ENCODE results near the gene PRKCE. TPM values are rescaled to one million over a fixed set of nuclear protein-coding genes. Genes with fewer than 3 reads are reported as not detected.
"Not testable (repeated sequence)": the region's sequence is repeated elsewhere in the genome, so short reads cannot be mapped to it uniquely, and the experiment has no call there.

PRKCE gene
- total RNA-seq, 1 donor from 2014 or later, result 20.3 TPM

DNA sequence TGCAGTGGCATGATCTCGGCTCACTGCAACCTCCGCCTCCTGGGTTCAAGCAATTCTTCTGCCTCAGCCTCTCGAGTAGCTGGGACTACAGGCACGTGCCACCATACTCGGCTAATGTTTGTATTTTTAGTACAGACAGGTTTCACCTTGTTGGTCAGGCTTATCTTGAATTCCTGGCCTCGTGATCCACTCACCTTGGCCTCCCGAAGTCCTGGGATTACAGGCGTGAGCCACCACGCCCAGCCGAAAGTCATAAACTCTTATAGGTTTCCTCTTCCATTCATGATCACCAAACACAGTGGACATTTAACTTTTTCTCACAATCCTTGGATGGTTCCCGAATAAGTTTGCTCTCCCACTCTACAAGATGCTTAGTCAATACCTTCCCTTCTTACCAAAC is 552.2 kb downstream of the PRKCE start:
- DNase-seq (ENCODE audit: low spot score); intact Hi-C loops (cut with DNase I): not testable (repeated sequence)

GRCh38 chr2:46207591-46207990 is 556.1 kb downstream of the PRKCE start:
- no peak for DNase-seq (ENCODE audit: low spot score)
- intact Hi-C loops (cut with DNase I), result no loop called here

DNA sequence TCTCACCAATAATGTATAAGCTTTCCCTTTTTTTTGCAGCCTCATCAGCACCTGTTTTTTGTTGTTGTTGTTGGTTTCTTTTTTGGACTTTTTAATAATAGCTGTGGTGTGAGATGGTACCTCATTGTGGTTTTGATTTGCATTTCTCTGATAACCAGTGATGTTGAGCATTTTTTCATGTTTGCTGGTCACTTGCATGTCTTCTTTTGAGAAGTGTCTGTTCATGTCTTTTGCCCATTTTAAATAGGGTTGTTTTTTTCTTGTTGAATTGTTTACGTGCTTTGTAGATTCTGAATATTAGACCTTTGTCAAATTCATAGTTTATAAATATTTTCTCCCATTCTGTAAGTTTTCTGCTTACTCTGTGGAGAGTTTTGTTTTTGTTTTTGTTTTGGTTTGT is 557.3 kb downstream of the PRKCE start:
- intact Hi-C loops (cut with DNase I), result no loop called here
- no peak for DNase-seq (ENCODE audit: low spot score)

DNA sequence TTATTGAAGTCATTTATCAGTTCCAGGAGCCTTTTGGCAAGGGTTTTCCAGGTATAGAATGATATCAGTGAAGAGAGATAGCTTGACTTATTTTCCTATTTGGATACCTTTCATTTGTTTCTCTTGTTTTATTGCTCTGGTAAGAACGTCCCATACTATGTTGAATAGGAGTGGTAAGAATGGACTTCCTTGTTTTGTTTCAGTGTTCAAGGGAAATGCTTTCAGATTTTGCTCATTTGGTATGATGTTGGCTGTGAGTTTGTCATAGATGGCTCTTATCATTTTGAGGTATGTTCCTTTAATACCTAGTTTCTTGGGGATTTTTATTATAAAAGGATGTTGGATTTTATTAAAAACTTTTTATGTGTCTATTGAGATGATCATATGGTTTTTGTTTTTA is 558.6 kb downstream of the PRKCE start:
- no peak for DNase-seq (ENCODE audit: low spot score)
- intact Hi-C loops (cut with DNase I), result no loop called here

GRCh38 chr2:46211461-46211860 is 560.0 kb downstream of the PRKCE start:
- DNase-seq (ENCODE audit: low spot score), result no peak
- intact Hi-C loops (cut with DNase I), result no loop called here

GRCh38 chr2:46213906-46214305 is 562.4 kb downstream of the PRKCE start:
- intact Hi-C loops (cut with DNase I), result no loop called here
- DNase-seq (ENCODE audit: low spot score), result no peak

DNA sequence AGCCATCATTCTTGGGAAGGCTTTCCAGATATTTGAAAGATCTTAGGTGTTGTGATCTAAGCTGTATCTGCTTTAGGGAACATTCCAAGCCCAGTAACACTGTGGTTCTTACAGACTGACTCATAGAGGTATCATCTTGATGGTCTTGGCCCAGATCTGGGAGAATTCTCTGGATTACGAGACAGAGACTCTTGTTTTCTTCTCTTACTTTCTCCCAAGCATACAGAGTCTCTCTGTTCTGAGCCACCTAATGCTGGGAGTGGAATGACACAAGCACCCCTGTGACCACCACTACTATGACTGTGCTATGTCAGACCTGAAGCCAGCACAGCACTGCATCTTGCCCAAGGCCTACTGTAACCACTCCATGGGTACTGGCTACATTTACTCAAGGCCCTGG is 564.7 kb downstream of the PRKCE start:
- no peak for DNase-seq (ENCODE audit: low spot score)
- intact Hi-C loops (cut with DNase I), result no loop called here

- intact Hi-C loops (cut with DNase I); DNase-seq (ENCODE audit: low spot score): not testable (repeated sequence)
Measured at GRCh38 chr2:46223514-46223913, 572.0 kb downstream of the PRKCE start.

GRCh38 chr2:46225150-46225625 is 573.7 kb downstream of the PRKCE start:
- intact Hi-C loops (cut with DNase I), result no loop called here

GRCh38 chr2:46225730-46226129 is 574.3 kb downstream of the PRKCE start:
- no peak for DNase-seq (ENCODE audit: low spot score)

More at GRCh38 chr2:46225150-46225625, 573.7 kb downstream of the PRKCE start:
- DNase-seq (ENCODE audit: low spot score), result no peak

GRCh38 chr2:46226620-46227019 is 575.1 kb downstream of the PRKCE start:
- no peak for DNase-seq (ENCODE audit: low spot score)
- intact Hi-C loops (cut with DNase I), result no loop called here

More at GRCh38 chr2:46225730-46226129, 574.3 kb downstream of the PRKCE start:
- intact Hi-C loops (cut with DNase I), result no loop called here

DNA sequence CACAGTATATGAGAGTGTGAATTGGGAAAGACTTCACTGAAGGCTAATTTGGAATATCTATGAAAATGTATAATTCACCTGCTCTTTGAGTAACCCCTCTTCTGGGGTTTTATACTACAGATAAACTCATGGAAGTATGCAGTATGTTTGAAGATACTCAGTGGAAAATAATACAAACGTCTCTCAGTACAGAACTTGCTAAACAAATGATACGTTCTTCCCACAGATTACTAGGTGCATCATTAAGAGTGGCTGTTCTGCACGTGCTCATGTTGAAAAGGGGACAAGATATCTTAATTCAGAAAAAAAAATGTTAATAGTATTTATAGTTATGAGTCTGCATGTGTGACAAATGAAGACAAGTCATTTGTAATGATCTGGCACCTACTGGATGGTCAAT is 575.5 kb downstream of the PRKCE start:
- intact Hi-C loops (cut with DNase I), result no loop called here
- DNase-seq (ENCODE audit: low spot score), result no peak

GRCh38 chr2:46227674-46228289 is 576.3 kb downstream of the PRKCE start:
- no peak for DNase-seq (ENCODE audit: low spot score)
- intact Hi-C loops (cut with DNase I), result no loop called here

DNA sequence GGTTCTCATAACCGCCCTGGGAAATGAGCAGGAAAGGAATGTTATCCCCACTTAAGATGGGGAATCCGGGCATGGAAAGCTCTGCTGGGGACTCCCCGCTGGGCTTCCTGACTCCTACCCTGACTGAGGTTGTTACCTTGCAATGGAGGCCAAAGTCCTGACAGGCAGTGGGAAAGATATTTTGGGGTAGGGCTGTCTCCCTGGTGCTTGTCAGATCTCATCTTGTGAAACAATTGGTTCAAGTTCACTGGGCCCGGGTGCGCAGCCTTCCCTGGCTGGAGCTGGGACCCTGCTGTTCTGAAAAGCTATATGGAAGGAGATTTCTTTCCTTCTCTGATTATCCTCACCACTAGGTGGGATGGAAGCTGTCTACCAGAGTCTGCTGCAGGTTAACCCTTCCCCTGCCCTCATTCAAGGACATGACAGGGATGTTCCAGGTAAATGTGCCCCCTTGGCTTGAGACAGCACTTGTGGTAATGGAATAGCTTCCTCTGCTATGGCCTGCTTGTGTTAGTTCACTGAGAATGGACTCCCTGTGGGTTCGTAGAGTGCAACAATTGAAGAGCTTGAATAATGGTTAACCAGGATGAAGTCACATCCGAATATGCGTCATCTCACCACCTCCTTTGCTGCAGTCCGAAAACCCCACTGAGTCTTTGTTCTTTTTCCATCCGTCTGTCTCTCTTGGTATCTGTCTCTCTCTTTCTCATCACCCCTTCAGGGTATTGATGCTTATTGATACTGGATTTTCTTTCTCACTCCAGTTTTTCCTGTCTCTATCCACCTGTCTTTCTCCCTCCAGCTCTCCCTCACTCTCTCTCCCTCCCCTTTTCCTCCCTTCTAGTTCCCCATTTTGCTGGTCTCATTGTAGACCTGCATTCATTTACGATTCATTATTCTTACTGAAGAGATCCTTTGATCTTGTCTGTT is 577.9 kb downstream of the PRKCE start:
- intact Hi-C loops (cut with DNase I), result no loop called here
- DNase-seq (ENCODE audit: low spot score), result no peak

GRCh38 chr2:46230115-46230571 is 578.7 kb downstream of the PRKCE start:
- intact Hi-C loops (cut with DNase I), result no loop called here
- no peak for DNase-seq (ENCODE audit: low spot score)

DNA sequence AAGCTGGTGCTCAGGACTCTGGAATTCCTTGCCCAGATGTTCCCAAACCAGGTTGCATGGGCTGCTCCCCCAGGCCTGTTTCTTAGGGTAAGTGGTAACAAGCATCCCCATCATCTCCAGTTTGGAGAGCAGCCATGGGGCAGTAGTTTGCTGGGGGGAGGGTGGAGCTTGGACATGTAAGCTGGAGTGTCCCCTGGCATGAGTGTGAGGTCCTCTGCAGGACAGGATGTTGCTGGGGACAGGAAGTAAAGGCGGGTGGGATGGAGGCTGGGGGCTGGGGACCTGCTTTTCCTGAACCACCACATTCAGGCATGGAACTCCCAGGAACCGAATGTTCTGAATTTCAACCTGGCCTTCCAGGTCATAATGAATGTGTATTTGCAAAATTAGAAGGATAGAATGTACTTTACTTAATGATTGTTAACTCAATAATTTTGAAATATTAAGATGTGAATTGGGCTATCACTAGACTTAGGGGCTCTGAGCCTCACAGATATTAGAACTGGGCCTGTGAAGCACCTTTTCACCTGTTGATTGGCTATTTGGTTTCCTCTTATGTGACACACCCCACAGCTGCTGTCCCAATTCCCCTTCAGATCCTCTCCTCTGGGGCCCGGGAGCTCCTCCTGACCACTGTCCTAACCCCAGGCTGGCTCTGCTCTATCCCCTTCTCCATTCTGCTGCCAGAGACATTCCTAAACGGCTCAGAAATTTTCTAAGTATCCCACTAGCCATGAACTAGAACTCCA is 579.4 kb downstream of the PRKCE start:
- intact Hi-C loops (cut with DNase I), result no loop called here
- DNase-seq (ENCODE audit: low spot score), result no peak

- intact Hi-C loops (cut with DNase I), result loop anchor here (2.0 kb wide), 1 partner anchor 127 kb away; no protein-coding TSS in a partner anchor
Measured at GRCh38 chr2:46231721-46232120, 580.2 kb downstream of the PRKCE start.

DNA sequence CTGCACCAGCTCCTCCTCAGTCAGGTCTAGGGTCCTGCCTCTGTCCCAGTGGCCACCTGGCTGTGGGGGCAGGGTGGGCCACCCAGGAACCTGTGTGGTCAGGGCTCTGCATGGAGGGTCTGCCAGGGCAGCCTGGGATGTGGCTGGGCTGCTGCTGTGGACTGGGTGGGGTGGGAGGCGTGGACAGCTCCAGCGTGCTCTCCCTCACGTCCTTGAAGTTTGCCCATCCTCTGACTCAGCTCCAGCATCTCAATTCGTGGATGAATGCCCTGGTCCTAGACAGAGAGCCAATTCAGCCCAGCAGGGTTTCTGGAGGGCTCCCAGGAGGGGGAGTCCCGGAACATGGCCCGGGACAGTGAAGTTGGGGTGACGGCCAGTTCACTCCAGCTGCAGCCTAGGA is 581.4 kb downstream of the PRKCE start:
- intact Hi-C loops (cut with DNase I), result loop anchor here (2.0 kb wide), 1 partner anchor 126 kb away; no protein-coding TSS in a partner anchor
- no peak for DNase-seq (ENCODE audit: low spot score)

More at GRCh38 chr2:46231721-46232120, 580.2 kb downstream of the PRKCE start:
- no peak for DNase-seq (ENCODE audit: low spot score)

DNA sequence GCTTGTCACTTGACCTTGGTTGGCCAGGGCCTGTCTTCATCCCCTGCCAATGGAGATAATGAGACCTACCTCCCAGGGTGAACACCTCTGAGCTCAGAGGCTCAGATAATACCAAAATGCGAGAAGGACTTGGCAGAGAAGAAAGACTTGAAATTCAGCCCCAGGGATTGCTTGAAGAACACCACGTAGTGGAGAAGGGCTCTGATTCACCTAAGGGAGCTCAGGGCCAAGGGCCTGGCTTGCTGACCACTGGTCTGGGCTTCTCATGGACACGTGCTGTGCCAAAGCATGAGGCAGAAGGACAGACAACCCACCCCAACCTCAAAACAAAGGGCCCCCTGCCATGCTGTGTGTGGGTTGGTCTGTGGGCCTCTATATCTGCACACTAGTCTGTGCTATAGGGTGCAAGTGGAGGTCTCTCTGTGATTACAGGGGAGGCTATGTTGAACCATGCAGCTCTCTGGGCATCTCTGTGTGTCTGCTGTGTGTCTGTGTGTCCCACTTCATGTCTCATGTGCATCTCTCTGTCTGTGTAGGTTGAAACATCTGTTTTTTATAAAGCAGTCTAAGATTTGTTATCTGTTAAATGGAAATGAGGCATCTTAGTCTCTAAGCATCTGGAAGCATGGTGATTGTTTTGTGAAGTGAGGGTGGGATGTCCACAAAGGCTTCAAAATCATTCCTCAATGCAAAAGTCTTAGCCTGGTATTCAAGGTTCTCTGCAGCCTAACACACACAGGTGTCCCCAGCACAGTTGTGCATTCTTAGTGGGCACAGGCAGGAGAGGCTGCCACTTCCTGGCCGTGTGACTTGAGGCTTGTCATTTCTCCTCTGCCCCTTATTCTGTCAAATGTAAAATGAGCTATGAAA is 584.8 kb downstream of the PRKCE start:
- intact Hi-C loops (cut with DNase I), result no loop called here
- DNase-seq (ENCODE audit: low spot score), result no peak
